ENCODE measurements around the gene OR7G1. TPM values are rescaled to one million over a fixed set of nuclear protein-coding genes. Genes with fewer than 3 reads are reported as not detected.

OR7G1 gene, protein sequence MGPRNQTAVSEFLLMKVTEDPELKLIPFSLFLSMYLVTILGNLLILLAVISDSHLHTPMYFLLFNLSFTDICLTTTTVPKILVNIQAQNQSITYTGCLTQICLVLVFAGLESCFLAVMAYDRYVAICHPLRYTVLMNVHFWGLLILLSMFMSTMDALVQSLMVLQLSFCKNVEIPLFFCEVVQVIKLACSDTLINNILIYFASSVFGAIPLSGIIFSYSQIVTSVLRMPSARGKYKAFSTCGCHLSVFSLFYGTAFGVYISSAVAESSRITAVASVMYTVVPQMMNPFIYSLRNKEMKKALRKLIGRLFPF
- total RNA-seq (ENCODE audit: unreplicated experiment) = not detected
- long read RNA-seq = 0 reads

DNA sequence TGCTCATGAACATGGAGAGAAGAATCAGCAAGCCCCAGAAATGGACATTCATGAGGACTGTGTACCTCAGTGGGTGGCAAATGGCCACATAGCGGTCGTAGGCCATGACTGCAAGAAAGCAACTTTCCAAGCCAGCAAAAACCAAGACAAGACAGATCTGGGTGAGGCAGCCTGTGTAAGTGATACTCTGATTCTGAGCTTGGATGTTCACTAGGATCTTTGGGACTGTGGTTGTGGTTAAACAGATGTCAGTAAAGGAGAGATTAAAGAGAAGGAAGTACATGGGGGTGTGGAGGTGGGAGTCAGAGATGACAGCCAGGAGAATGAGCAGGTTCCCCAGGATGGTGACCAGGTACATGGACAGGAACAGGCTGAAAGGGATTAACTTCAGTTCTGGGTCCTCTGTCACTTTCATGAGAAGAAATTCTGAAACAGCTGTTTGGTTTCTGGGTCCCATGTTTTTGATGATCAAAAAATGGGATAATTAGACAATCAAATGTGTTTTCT lies at the start of gene OR7G1:
Gene OR7G1 (minus strand): TSS at position 457 of the 507 bp plus-strand sequence. CDS start 0 bp downstream, at position 457.
- Mint-ChIP-seq H3K4me3 (ENCODE audit: unreplicated experiment) (no peak within 1 kb of the TSS), H3K36me3 (ENCODE audit: low read depth, unreplicated experiment) (peaks cover 14% of the 10 kb centered on the region), H3K27ac (ENCODE audit: unreplicated experiment) (no peak within 1 kb of the TSS), H3K9me3 (ENCODE audit: unreplicated experiment) (peaks cover 41% of the 10 kb centered on the region), H3K27me3 (ENCODE audit: unreplicated experiment) (peaks cover 3% of the 10 kb centered on the region), H3K4me1 (ENCODE audit: unreplicated experiment) (no peaks in the 10 kb centered on the region)
- TF ChIP-seq, protein P1, sequence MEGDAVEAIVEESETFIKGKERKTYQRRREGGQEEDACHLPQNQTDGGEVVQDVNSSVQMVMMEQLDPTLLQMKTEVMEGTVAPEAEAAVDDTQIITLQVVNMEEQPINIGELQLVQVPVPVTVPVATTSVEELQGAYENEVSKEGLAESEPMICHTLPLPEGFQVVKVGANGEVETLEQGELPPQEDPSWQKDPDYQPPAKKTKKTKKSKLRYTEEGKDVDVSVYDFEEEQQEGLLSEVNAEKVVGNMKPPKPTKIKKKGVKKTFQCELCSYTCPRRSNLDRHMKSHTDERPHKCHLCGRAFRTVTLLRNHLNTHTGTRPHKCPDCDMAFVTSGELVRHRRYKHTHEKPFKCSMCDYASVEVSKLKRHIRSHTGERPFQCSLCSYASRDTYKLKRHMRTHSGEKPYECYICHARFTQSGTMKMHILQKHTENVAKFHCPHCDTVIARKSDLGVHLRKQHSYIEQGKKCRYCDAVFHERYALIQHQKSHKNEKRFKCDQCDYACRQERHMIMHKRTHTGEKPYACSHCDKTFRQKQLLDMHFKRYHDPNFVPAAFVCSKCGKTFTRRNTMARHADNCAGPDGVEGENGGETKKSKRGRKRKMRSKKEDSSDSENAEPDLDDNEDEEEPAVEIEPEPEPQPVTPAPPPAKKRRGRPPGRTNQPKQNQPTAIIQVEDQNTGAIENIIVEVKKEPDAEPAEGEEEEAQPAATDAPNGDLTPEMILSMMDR (IDR thresholded peaks at IDR 0.05; ENCODE audit: unreplicated experiment) = no peak
- DNase-seq (ENCODE audit: low spot score) = no peak

DNA sequence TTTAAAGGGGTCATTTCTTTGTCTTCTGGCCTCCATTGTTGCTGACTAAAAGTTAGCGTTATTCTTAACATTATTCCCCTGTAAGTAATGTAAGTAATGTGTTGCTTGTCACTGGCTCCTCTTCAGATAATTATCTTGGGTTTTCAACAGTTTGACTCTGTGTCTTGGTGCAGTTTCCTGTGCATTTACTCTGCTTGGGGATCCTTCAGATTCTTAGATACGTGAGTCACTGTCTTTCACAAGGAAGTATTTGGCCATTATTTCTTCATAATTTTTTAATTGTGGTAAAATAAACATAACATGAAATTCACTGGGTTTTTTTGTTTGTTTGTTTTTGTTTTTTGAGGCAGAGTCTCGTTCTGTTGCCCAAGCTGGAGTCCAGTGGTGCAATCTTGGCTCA lies 49.7 kb upstream of the OR7G1 start:
- Mint-ChIP-seq H3K4me1 (ENCODE audit: unreplicated experiment) (no peaks in the 10 kb centered on the region), H3K27me3 (ENCODE audit: unreplicated experiment) (peaks cover 5% of the 10 kb centered on the region), H3K4me3 (ENCODE audit: unreplicated experiment) (peak overlapping the region; percentile 9), H3K27ac (ENCODE audit: unreplicated experiment) (no peak overlapping the region), H3K9me3 (ENCODE audit: unreplicated experiment) (peaks cover 20% of the 10 kb centered on the region), H3K36me3 (ENCODE audit: low read depth, unreplicated experiment) (peaks cover 64% of the 10 kb centered on the region)
- TF ChIP-seq, protein P1 (IDR thresholded peaks at IDR 0.05; ENCODE audit: unreplicated experiment) = no peak
- DNase-seq (ENCODE audit: low spot score) = no peak

DNA sequence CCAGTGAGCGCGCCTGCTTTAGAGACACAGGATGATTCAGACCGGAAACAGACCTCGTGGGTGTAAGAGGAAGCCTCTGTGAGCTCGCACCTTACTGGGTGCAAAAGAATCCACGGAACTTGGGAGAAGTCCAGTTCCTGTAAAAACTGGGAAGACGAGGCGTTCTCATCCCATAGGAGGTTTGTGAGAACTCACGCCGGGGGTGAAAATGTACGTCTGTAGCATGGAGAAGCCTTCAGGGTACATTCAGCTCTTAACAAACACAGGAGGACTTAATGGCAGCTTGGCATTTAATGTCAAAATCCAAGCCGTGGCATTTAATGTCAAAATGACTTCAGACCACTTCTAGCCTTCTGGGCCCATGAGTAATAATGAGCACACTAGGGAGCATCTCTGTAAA lies 45.9 kb upstream of the OR7G1 start:
- peaks cover 26% of the 10 kb centered on the region for H3K9me3 Mint-ChIP-seq (ENCODE audit: unreplicated experiment)
- peaks cover 10% of the 10 kb centered on the region for H3K27me3 Mint-ChIP-seq (ENCODE audit: unreplicated experiment)

DNA sequence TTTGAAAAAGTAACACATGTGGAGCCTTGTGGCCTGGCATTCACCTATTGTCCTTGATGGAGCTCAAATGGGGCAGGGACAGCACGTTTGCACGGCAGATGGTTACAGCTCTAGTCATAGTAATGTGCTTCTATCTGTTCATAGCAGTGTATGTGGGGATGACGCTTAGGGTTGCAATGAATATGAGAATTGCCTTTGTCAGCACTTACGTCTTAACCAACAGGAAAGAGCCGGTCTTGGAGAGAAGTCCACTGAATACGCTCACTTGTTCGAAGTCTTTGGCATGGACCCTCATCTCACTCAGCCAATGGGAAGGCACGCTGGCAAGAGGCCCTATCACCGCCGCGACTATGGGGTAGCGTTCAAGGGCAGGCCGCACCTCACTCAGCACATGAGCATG lies 44.3 kb upstream of the OR7G1 start:
- H3K27me3 Mint-ChIP-seq (ENCODE audit: unreplicated experiment) = peaks cover 17% of the 10 kb centered on the region
- H3K9me3 Mint-ChIP-seq (ENCODE audit: unreplicated experiment) = peaks cover 32% of the 10 kb centered on the region
- DNase-seq (ENCODE audit: low spot score) = no peak
- TF ChIP-seq, protein P1 (IDR thresholded peaks at IDR 0.05; ENCODE audit: unreplicated experiment) = no peak
- H3K36me3 Mint-ChIP-seq (ENCODE audit: low read depth, unreplicated experiment) = peaks cover 98% of the 10 kb centered on the region
- peaks cover 9% of the 10 kb centered on the region for H3K4me1 Mint-ChIP-seq (ENCODE audit: unreplicated experiment)
- peak overlapping the region; percentile 88 for H3K4me3 Mint-ChIP-seq (ENCODE audit: unreplicated experiment)
- H3K27ac Mint-ChIP-seq (ENCODE audit: unreplicated experiment) = no peak overlapping the region

More for the DNA sequence above, 45.9 kb upstream of the OR7G1 start:
- DNase-seq (ENCODE audit: low spot score) = no peak
- TF ChIP-seq, protein P1 (IDR thresholded peaks at IDR 0.05; ENCODE audit: unreplicated experiment) = no peak
- Mint-ChIP-seq H3K4me3 (ENCODE audit: unreplicated experiment) (peak overlapping the region; percentile 88), H3K27ac (ENCODE audit: unreplicated experiment) (no peak overlapping the region), H3K4me1 (ENCODE audit: unreplicated experiment) (peaks cover 4% of the 10 kb centered on the region), H3K36me3 (ENCODE audit: low read depth, unreplicated experiment) (peaks cover 89% of the 10 kb centered on the region)

DNA sequence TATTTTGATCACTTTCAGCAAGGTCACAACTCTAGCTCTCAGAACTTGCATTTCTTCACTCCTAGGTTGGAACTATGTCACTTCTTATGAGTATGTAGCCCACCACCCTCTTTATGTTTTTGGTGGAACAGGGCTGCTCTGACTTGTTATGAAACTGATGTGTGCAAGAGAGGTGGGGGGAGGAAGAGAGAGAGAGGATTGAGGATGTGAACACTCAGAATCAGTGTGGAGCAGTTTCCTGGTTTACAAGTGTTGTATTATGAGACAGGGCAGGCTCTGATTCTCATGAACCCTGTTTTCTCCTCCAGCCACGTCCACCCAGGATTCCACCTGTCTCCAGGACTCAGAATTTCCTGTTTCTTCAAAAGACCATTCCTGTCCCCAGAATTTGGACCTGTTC lies 40.7 kb upstream of the OR7G1 start:
- H3K36me3 Mint-ChIP-seq (ENCODE audit: low read depth, unreplicated experiment) = peaks cover 93% of the 10 kb centered on the region
- peaks cover 9% of the 10 kb centered on the region for H3K4me1 Mint-ChIP-seq (ENCODE audit: unreplicated experiment)
- H3K9me3 Mint-ChIP-seq (ENCODE audit: unreplicated experiment) = peaks cover 45% of the 10 kb centered on the region
- peak overlapping the region; percentile 21 for H3K4me3 Mint-ChIP-seq (ENCODE audit: unreplicated experiment)
- H3K27me3 Mint-ChIP-seq (ENCODE audit: unreplicated experiment) = peaks cover 25% of the 10 kb centered on the region
- TF ChIP-seq, protein P1 (IDR thresholded peaks at IDR 0.05; ENCODE audit: unreplicated experiment) = no peak
- H3K27ac Mint-ChIP-seq (ENCODE audit: unreplicated experiment) = peak overlapping the region; percentile 42
- DNase-seq (ENCODE audit: low spot score) = no peak

Measured in endothelial cell (in vitro differentiated cells).